Aorta (tissue), 5 donors: ENCODE results near the gene ANGEL2. TPM values are rescaled to one million over a fixed set of nuclear protein-coding genes. Genes with fewer than 3 reads are reported as not detected.
A peak's percentile ranks its signal among the peaks of the same experiment; 100 is the strongest.

Source experiments
- ATAC-seq: fragments of 200-7000 bp; cut with Tn5 transposase; one replicate; pipeline ENCODE4 v1.9.1; 2022; ENCODE audit warnings: moderate library complexity; ENCODE audit not compliant: low FRiP score
- DNase-seq, 2 donors: peaks; one replicate each; pipeline ENCODE4 v3.0.0-alpha.2; 2020
- H3K27ac ChIP-seq, 2 donors: one replicate each; pipeline ENCODE4 v1.5.1; 2013; ENCODE audit warnings: low read length in 2 of 2, mild to moderate bottlenecking in 2 of 2, moderate library complexity in 2 of 2, control low read depth in 1 of 2, inconsistent platforms in 1 of 2, low read depth in 1 of 2
- H3K27me3 ChIP-seq, 2 donors: one replicate each; pipeline ENCODE4 v1.6.1; 2013; ENCODE audit warnings: control low read depth in 1 of 2, low read length in 1 of 2, mild to moderate bottlenecking in 1 of 2, moderate library complexity in 1 of 2; ENCODE audit not compliant: insufficient read depth in 2 of 2, control insufficient read depth in 1 of 2
- H3K36me3 ChIP-seq, 2 donors: one replicate each; pipeline ENCODE4 v1.6.1; 2013; ENCODE audit warnings: control low read depth in 1 of 2, low read length in 1 of 2, mild to moderate bottlenecking in 1 of 2; ENCODE audit not compliant: insufficient read depth in 2 of 2, control insufficient read depth in 1 of 2
- H3K4me1 ChIP-seq, 2 donors: one replicate each; pipeline ENCODE4 v1.6.1; 2013; ENCODE audit warnings: low read length in 2 of 2, control low read depth in 1 of 2, mild to moderate bottlenecking in 1 of 2, moderate library complexity in 1 of 2; ENCODE audit not compliant: insufficient read depth in 2 of 2, control insufficient read depth in 1 of 2
- H3K4me3 ChIP-seq, 2 donors: one replicate each; pipeline ENCODE4 v1.5.1; 2013; ENCODE audit warnings: low read length in 2 of 2, control low read depth in 1 of 2, mild to moderate bottlenecking in 1 of 2
- H3K9me3 ChIP-seq: one replicate; pipeline ENCODE4 v1.6.1; 2013; ENCODE audit warnings: mild to moderate bottlenecking, low read length; ENCODE audit not compliant: control insufficient read depth
- WGBS, 2 donors: extraction: QIAGEN DNeasy Blood & Tissue Kit; methylation state at CpG; one replicate each; pipeline ENCODE4 v1.1.7; 2013; 5-methylcytosine and 5-hydroxymethylcytosine counted together
- intact Hi-C, 2 donors: fragments of 100-400 bp; cut with DNase I; formaldehyde crosslinking; loops; one replicate each; pipeline versions ENCODE4 v1.14.2 to v1.15.0; 2022
- polyA plus RNA-seq, 2 donors: library from polyadenylated mRNA; stranded (reverse); fragments of 200-250 nt; gene quantifications; one replicate each; pipeline ENCODE4 v1.2.3, GENCODE V29; 2013
- total RNA-seq, 2 donors: library from RNA; stranded (reverse); fragmentation: NEBNext Ultra II Directional; extraction: Animal tissue kit (Norgen Biotek cat#: 25700); gene quantifications; one replicate each; pipeline ENCODE4 v1.2.1, GENCODE V29; 2021
- donor health status: healthy with polysubstance abuse.
- donor health status: Bipolar disorder and iron deficiency.
- donor health status: DM: no; HTN: no; CAD: no.
- donor health status: DM: no; HTN: no; CAD: no.
- donor health status: DM: yes; HTN: yes; CAD: no.

ANGEL2 gene
- total and polyA plus RNA-seq, 4 donors = 10.6 to 40.4 (median 29.1) TPM

- H3K27ac ChIP-seq = no peak overlapping the region
- H3K27me3 ChIP-seq = no peaks in the 10 kb centered on the region
These were observed 33.9 kb downstream of the ANGEL2 start for GRCh38 chr1:212981571-212982328.

GRCh38 chr1:212981025-212981495, 34.6 kb downstream of the ANGEL2 start:
- ATAC-seq = peak; percentile 44
- no peak for DNase-seq
- Histone ChIP-seq H3K36me3 (no peaks in the 10 kb centered on the region), H3K27me3 (no peaks in the 10 kb centered on the region), H3K4me1 (no peaks in the 10 kb centered on the region), H3K27ac (no peak overlapping the region), H3K4me3 (no peak overlapping the region), H3K9me3 (no peaks in the 10 kb centered on the region)
- intact Hi-C loops = no loop called here
- 30 to 41% methylated on average over 11 of the region's 11 CpGs for WGBS, 2 donors

More at GRCh38 chr1:212981571-212982328, 33.9 kb downstream of the ANGEL2 start:
- H3K36me3 ChIP-seq = no peaks in the 10 kb centered on the region
- DNase-seq (no peak), ATAC-seq (no peak)
- intact Hi-C loops = no loop called here
- WGBS, 2 donors = 15 to 22% methylated on average over 13 of the region's 13 CpGs
- H3K4me3 ChIP-seq = no peak overlapping the region
- H3K4me1 ChIP-seq = no peaks in the 10 kb centered on the region
- H3K9me3 ChIP-seq = no peaks in the 10 kb centered on the region

GRCh38 chr1:212980123-212980785, 35.4 kb downstream of the ANGEL2 start:
- Histone ChIP-seq H3K27ac (no peak overlapping the region), H3K4me3 (no peak overlapping the region), H3K27me3 (no peaks in the 10 kb centered on the region), H3K9me3 (no peaks in the 10 kb centered on the region), H3K4me1 (no peaks in the 10 kb centered on the region), H3K36me3 (no peaks in the 10 kb centered on the region)
- 90 to 91% methylated on average over 7 of the region's 7 CpGs for WGBS, 2 donors
- ATAC-seq (no peak), DNase-seq (no peak)
- intact Hi-C loops = no loop called here

GRCh38 chr1:212979340-212980122, 36.1 kb downstream of the ANGEL2 start:
- ATAC-seq = no peak
- intact Hi-C loops = no loop called here
- WGBS, 2 donors = 95 to 97% methylated on average over 14 of the region's 14 CpGs

GRCh38 chr1:212977781-212978645, 37.7 kb downstream of the ANGEL2 start:
- H3K27ac ChIP-seq = no peak overlapping the region
- DNase-seq = no peak
- no peak overlapping the region for H3K4me3 ChIP-seq
- H3K4me1 ChIP-seq = no peaks in the 10 kb centered on the region
- WGBS, 2 donors = 92 to 93% methylated on average over 16 of the region's 16 CpGs
- no peak for ATAC-seq
- H3K9me3 ChIP-seq = no peaks in the 10 kb centered on the region
- no peaks in the 10 kb centered on the region for H3K36me3 ChIP-seq
- intact Hi-C loops = no loop called here
- no peaks in the 10 kb centered on the region for H3K27me3 ChIP-seq

More at GRCh38 chr1:212979340-212980122, 36.1 kb downstream of the ANGEL2 start:
- DNase-seq = no peak
- no peaks in the 10 kb centered on the region for H3K27me3 ChIP-seq
- no peaks in the 10 kb centered on the region for H3K9me3 ChIP-seq
- no peaks in the 10 kb centered on the region for H3K4me1 ChIP-seq
- no peak overlapping the region for H3K4me3 ChIP-seq
- no peaks in the 10 kb centered on the region for H3K36me3 ChIP-seq
- no peak overlapping the region for H3K27ac ChIP-seq

GRCh38 chr1:212976586-212976985, 39.1 kb downstream of the ANGEL2 start:
- Histone ChIP-seq H3K9me3 (no peaks in the 10 kb centered on the region), H3K36me3 (no peaks in the 10 kb centered on the region), H3K4me1 (no peaks in the 10 kb centered on the region), H3K27ac (no peak overlapping the region), H3K27me3 (no peaks in the 10 kb centered on the region), H3K4me3 (no peak overlapping the region)
- DNase-seq (no peak), ATAC-seq (no peak)
- WGBS, 2 donors = 91 to 94% methylated on average over 9 of the region's 9 CpGs
- intact Hi-C loops = no loop called here

- no peaks in the 10 kb centered on the region for H3K27me3 ChIP-seq
- H3K4me1 ChIP-seq = no peaks in the 10 kb centered on the region
- intact Hi-C loops = no loop called here
- no peak for DNase-seq
- no peak for ATAC-seq
- H3K9me3 ChIP-seq = no peaks in the 10 kb centered on the region
- 90% methylated on average over 10 of the region's 10 CpGs for WGBS, 2 donors
- H3K36me3 ChIP-seq = no peaks in the 10 kb centered on the region
- H3K4me3 ChIP-seq = no peak overlapping the region
- H3K27ac ChIP-seq = no peak overlapping the region
These were observed 40.4 kb downstream of the ANGEL2 start for GRCh38 chr1:212975111-212975918.
